Fibroblast of villous mesenchyme (primary cell): ENCODE measurements around the gene REN. TPM values are rescaled to one million over a fixed set of nuclear protein-coding genes. Genes with fewer than 3 reads are reported as not detected.

Experiments
- DNase-seq: peaks from one replicate; pipeline ENCODE4 v3.0.0-alpha.2; 2010; ENCODE audit warnings: low read depth
- H3K4me3 ChIP-seq: 2 replicates; pipeline ENCODE4 v1.5.1; 2011; ENCODE audit warnings: low read depth, mild to moderate bottlenecking, low read length
- total RNA-seq: library from RNA; depleted of rRNA; stranded (reverse); fragments of >200 nt; gene quantifications from 2 replicates; pipeline ENCODE4 v1.2.3, GENCODE V29; 2012
- TF ChIP-seq, protein P1 (sequence below): IDR thresholded peaks from 2 replicates; pipeline ENCODE4 v1.5.1; 2012; ENCODE audit warnings: low read depth, mild to moderate bottlenecking, low read length; ENCODE audit not compliant: insufficient read depth

The REN gene
- total RNA-seq, 1 donor = 4.3 TPM

- no peak for DNase-seq
- no peak overlapping the region for H3K4me3 ChIP-seq
- TF ChIP-seq, protein P1, sequence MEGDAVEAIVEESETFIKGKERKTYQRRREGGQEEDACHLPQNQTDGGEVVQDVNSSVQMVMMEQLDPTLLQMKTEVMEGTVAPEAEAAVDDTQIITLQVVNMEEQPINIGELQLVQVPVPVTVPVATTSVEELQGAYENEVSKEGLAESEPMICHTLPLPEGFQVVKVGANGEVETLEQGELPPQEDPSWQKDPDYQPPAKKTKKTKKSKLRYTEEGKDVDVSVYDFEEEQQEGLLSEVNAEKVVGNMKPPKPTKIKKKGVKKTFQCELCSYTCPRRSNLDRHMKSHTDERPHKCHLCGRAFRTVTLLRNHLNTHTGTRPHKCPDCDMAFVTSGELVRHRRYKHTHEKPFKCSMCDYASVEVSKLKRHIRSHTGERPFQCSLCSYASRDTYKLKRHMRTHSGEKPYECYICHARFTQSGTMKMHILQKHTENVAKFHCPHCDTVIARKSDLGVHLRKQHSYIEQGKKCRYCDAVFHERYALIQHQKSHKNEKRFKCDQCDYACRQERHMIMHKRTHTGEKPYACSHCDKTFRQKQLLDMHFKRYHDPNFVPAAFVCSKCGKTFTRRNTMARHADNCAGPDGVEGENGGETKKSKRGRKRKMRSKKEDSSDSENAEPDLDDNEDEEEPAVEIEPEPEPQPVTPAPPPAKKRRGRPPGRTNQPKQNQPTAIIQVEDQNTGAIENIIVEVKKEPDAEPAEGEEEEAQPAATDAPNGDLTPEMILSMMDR = no peak
Observed at GRCh38 chr1:204157962-204158361, 8.2 kb downstream of the REN start.

DNA sequence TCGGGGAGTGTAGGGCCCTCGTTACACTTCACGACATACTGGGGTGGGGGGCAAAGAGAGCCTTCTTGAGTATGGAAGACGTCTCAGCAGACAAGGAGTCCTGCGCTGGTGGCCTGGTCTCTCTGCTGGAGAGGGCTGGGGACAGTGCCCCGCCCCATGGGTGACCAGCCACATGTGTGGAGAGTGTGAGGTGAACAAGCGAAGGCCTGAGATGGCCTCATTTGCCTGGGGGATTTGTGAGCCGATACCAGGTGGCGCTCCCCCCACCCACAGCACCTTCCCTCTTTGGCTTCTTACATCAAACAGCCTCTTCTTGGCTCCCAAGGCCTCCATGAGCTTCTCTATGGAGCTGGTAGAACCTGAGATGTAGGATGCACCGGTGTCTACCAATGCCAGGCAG, 10.3 kb downstream of the REN start:
- DNase-seq = no peak
- no peak overlapping the region for H3K4me3 ChIP-seq
- TF ChIP-seq, protein P1 = no peak

DNA sequence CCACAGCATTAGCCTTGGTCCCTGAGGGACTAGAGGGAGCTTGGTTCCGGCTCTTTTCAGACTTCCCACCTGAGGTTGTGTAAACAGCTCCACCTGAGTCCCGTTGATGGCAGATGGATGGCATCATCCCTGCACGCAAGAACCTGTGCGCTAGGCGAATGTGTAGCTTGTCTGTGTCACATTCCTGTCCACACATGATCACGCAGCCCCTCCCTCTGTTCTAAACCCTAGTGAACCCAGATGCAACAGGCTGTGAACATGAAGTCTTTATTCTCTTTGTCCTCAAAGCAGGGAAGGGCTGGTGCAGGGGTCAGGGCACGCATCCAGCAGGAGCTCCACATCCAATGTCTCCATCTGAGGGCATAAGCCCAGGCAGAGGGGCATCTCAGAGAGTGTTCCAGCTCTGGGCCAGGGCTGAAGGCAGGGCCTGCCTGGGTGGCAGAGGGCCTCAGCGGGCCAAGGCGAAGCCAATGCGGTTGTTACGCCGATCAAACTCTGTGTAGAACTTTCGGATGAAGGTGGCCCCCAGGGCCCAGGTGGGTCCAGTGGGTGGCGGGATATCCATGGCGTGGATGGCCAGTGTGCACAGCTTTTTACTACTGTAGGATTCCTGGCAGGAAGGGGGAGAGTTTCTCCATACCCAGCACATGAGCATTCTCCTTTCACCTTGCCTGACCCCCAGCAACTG, 11.4 kb downstream of the REN start:
- no peak for DNase-seq
- TF ChIP-seq, protein P1 = no peak
- H3K4me3 ChIP-seq = no peak overlapping the region

- TF ChIP-seq, protein P1 = no peak
- no peak overlapping the region for H3K4me3 ChIP-seq
- DNase-seq = no peak
Observed at GRCh38 chr1:204153667-204154066, 12.5 kb downstream of the REN start.

DNA sequence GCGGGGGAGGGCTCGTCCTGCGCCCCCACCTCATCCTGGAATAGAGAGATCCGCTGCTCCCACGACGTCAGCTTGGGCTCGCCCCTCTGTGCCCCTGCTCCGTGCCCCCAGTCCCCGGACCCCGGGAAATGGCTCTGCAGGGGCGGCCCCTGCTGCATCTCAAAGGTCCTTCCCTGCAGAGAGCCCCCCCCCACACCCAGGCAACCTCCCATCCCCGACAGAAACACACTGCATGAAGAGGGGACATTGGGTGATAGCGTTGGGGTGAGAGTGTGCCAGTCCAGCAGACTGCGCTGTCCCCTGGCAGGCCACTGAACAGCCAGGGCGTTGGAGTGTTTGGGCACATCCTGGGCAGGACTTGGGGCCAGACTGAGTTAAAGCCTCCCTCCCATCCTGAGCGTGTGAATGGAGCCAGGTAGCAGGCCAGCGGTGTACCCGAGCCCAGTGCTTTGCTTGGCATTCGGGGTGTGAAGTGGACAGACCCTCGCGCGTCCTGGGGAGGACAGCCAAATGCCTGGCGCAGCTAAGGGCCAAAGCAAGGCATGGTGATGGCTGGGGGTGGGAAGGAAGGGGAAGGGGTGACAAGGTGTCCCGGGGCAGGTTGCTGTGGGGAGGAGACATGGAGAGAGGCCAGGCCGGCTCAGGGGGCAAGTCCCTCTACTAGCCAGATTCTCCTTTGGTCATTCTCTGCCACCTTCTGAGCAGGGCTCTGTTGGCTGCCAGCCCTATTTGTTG, 13.7 kb downstream of the REN start:
- no peak for DNase-seq
- H3K4me3 ChIP-seq = peak overlapping the region; percentile 67
- TF ChIP-seq, protein P1 = no peak

DNA sequence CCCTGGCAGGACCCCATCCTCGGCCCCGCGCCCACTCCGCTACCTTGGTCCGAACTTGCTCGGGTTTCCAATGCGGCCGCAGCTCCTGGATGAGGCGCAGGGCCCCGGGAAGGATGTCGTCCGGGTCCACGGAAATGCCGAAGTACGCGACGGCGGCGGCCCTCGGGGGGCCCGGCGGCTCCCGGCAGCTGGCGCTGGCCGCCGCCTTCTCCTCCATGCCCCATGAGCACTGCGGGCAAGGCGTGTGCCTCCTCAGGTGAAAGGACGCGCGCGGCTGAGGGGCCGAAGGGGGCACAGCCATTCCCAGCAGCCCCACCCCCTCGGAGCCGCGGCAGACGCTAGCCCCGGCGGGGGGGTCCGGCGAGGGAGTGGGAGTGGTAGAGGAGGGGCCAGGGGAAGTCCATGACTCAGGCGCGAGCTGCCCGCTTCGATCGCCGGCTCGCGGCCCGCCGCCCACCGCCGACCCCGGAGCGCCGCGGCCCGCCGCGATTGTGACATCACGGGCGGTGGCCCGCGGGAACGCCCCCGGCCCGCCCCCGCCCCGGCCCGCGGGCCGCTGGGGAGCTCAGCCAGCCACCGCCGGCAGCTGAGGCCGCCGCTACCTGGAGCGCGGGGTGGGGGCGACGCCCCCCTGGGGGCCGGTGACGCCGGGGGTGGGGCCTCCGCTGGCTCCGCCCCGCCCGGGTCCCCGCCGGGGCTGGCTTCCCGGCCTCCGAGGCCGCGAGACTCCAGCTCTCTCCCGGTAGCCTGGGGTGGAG, 14.4 kb downstream of the REN start, which contains the start of gene ETNK2:
Gene ETNK2 (minus strand): TSS at position 493 of the 758 bp plus-strand sequence. CDS start 192 bp downstream, at position 301.
- peak within 1 kb of the TSS; percentile 67 for H3K4me3 ChIP-seq
- TF ChIP-seq, protein P1 = no peak
- DNase-seq = peak; percentile 45
